DOHH2 (cell line): Measurements from ENCODE around the gene CCDC152.

Experiments used
- CTCF ChIP-seq: fragments of 200-600 bp; sonication (generic); IDR thresholded peaks from one replicate; pipeline ENCODE4 v1.5.1; 2014; ENCODE audit warnings: antibody characterized with exemption, mild to moderate bottlenecking, low read depth, low read length; ENCODE audit not compliant: poor library complexity, severe bottlenecking
- EZH2phosphoT487 ChIP-seq: fragments of 200-600 bp; sonication (generic); IDR thresholded peaks from 2 replicates; pipeline ENCODE4 v1.6.1; 2017; ENCODE audit warnings: borderline replicate concordance, mild to moderate bottlenecking, antibody characterized with exemption, low read length, moderate library complexity, mixed read lengths

- TF ChIP-seq CTCF (no peak), EZH2phosphoT487 (no peak)
Observed at GRCh38 chr5:42848545-42848944, 91.9 kb downstream of the CCDC152 start.
